OCI-LY1 (cell line): Measurements from ENCODE around the gene TIAM1.

ENCODE experiments used
- H2AFZ ChIP-seq: fragments of 200-600 bp; sonication (generic), shearing (Covaris generic); 2 replicates; pipeline ENCODE4 v1.6.0; 2014; ENCODE audit warnings: antibody characterized with exemption, mild to moderate bottlenecking, low read length
- H3F3A ChIP-seq: fragments of 200-600 bp; sonication (generic), shearing (Covaris generic); 2 replicates; pipeline ENCODE4 v1.6.0; 2014; ENCODE audit warnings: mild to moderate bottlenecking, antibody characterized with exemption, low read length, moderate library complexity; ENCODE audit not compliant: insufficient read depth
- H3K27ac ChIP-seq: fragments of 200-600 bp; sonication (generic); 2 replicates; pipeline ENCODE4 v1.5.1; 2014; ENCODE audit warnings: low read length, mixed run types, mild to moderate bottlenecking, low read depth; ENCODE audit not compliant: poor library complexity, severe bottlenecking
- H3K27me3 ChIP-seq: fragments of 200-600 bp; sonication (generic); 2 replicates; pipeline ENCODE4 v1.6.0; 2014; ENCODE audit warnings: antibody characterized with exemption, mild to moderate bottlenecking, low read length, moderate library complexity; ENCODE audit not compliant: insufficient read depth
- H3K36me3 ChIP-seq: fragments of 200-600 bp; sonication (generic); 2 replicates; pipeline ENCODE4 v1.6.1; 2014; ENCODE audit warnings: mild to moderate bottlenecking, antibody characterized with exemption, low read length, moderate library complexity, mixed read lengths; ENCODE audit not compliant: insufficient read depth
- H3K4me1 ChIP-seq: fragments of 200-600 bp; sonication (generic); 2 replicates; pipeline ENCODE4 v1.5.1; 2014; ENCODE audit warnings: mild to moderate bottlenecking, low read length, moderate library complexity; ENCODE audit not compliant: insufficient read depth, severe bottlenecking
- H3K4me2 ChIP-seq: fragments of 200-600 bp; sonication (generic), shearing (Covaris generic); 2 replicates; pipeline ENCODE4 v1.6.1; 2014; ENCODE audit warnings: low read length
- H3K4me3 ChIP-seq: fragments of 200-600 bp; sonication (generic); 2 replicates; pipeline ENCODE4 v1.5.1; 2014; ENCODE audit warnings: low read length, low read depth, mild to moderate bottlenecking, mixed read lengths; ENCODE audit not compliant: poor library complexity, severe bottlenecking
- H3K79me2 ChIP-seq: fragments of 200-600 bp; shearing (Covaris generic); 2 replicates; pipeline ENCODE4 v1.6.1; 2016; ENCODE audit warnings: mixed run types, low read length, mixed read lengths; ENCODE audit not compliant: insufficient read depth
- H3K9ac ChIP-seq: fragments of 200-600 bp; sonication (generic), shearing (Covaris generic); 2 replicates; pipeline ENCODE4 v1.6.1; 2014; ENCODE audit warnings: mild to moderate bottlenecking, low read length, mixed read lengths
- H3K9me2 ChIP-seq: fragments of 200-600 bp; sonication (generic), shearing (Covaris generic); 2 replicates; pipeline ENCODE4 v1.6.1; 2014; ENCODE audit warnings: low read depth, mild to moderate bottlenecking, low read length, mixed read lengths
- H3K9me3 ChIP-seq: fragments of 200-600 bp; shearing (Covaris generic); 2 replicates; pipeline ENCODE4 v1.6.1; 2014; ENCODE audit warnings: low read length, mixed read lengths
- H4K20me1 ChIP-seq: fragments of 200-600 bp; sonication (generic), shearing (Covaris generic); 2 replicates; pipeline ENCODE4 v1.6.0; 2016; ENCODE audit warnings: mild to moderate bottlenecking, low read length; ENCODE audit not compliant: insufficient read depth
- EZH2 ChIP-seq: fragments of 200-600 bp; sonication (generic), shearing (Covaris generic); IDR thresholded peaks from 2 replicates; pipeline ENCODE4 v1.8.0; 2017; ENCODE audit warnings: borderline replicate concordance, mixed run types, mild to moderate bottlenecking, antibody characterized with exemption, low read length, moderate library complexity, mixed read lengths
- TF ChIP-seq, protein P1 (sequence below): fragments of 200-600 bp; sonication (generic), shearing (Covaris generic); IDR thresholded peaks from 2 replicates; pipeline ENCODE4 v1.5.1; 2017; ENCODE audit warnings: mild to moderate bottlenecking, antibody characterized with exemption, low read length, moderate library complexity, mixed read lengths

The TIAM1 gene

GRCh38 chr21:31339721-31340120 is 4.3 kb downstream of the TIAM1 start:
- Histone ChIP-seq H3K79me2 (no peaks in the 10 kb centered on the region), H4K20me1 (no peaks in the 10 kb centered on the region), H3K27me3 (no peaks in the 10 kb centered on the region), H3K36me3 (no peaks in the 10 kb centered on the region), H3K4me3 (no peak overlapping the region), H2AFZ (no peak overlapping the region), H3F3A (no peaks in the 10 kb centered on the region), H3K9me3 (no peaks in the 10 kb centered on the region), H3K4me1 (no peaks in the 10 kb centered on the region), H3K9ac (no peak overlapping the region), H3K27ac (no peak overlapping the region), H3K4me2 (no peak overlapping the region), H3K9me2 (no peaks in the 10 kb centered on the region)
- TF ChIP-seq, protein P1, sequence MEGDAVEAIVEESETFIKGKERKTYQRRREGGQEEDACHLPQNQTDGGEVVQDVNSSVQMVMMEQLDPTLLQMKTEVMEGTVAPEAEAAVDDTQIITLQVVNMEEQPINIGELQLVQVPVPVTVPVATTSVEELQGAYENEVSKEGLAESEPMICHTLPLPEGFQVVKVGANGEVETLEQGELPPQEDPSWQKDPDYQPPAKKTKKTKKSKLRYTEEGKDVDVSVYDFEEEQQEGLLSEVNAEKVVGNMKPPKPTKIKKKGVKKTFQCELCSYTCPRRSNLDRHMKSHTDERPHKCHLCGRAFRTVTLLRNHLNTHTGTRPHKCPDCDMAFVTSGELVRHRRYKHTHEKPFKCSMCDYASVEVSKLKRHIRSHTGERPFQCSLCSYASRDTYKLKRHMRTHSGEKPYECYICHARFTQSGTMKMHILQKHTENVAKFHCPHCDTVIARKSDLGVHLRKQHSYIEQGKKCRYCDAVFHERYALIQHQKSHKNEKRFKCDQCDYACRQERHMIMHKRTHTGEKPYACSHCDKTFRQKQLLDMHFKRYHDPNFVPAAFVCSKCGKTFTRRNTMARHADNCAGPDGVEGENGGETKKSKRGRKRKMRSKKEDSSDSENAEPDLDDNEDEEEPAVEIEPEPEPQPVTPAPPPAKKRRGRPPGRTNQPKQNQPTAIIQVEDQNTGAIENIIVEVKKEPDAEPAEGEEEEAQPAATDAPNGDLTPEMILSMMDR, result no peak
- no peak for TF ChIP-seq EZH2

GRCh38 chr21:31338908-31339368 is 5.1 kb downstream of the TIAM1 start:
- no peak for TF ChIP-seq EZH2
- TF ChIP-seq, protein P1, result no peak

DNA sequence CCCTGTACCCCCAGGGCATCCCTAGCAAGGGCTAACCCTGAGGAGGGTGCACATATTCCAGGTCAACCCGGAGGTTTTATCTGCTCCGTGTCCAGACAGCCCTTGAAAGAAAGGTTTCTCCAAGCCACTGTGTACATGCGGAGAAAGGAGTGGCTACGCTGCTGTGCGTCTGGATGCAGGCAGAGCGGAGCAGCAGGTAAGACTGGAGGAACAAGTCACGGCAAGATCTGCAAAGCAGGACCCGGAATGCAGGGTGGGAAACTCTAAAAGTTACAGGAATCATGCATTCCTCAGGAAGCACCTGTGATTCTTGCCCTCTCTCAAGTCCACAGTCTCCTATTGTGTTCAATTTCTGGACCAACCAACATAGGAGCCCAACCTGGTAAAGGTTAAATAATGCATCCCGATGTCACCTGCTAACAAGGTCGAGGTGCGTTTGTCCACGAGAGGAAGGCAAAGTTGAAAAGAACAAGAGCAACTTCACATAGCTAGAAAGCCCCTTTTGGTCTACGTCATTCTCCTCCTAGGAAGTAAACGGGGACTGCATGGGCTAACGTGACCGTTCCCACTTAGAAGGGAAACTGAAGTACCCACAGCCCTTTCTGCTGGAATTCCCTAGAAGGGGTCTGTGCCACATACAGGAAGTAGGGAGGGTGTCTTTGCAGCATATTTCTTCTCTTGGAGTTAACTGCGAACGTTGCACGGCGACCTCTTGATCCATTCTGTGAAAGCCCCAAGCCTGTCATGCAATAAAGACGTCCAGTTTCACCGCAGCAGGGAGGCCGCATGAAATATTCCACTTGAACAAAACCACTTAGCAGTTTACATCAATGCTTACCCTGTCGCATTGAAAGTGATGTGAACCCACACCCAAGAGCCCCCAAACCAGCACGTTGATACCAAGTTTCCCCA is 5.8 kb downstream of the TIAM1 start:
- Histone ChIP-seq H3K4me2 (no peak overlapping the region), H3K9me3 (no peaks in the 10 kb centered on the region), H3K4me1 (no peaks in the 10 kb centered on the region), H3K36me3 (no peaks in the 10 kb centered on the region), H3K79me2 (no peaks in the 10 kb centered on the region), H3K4me3 (no peak overlapping the region), H2AFZ (no peak overlapping the region), H3F3A (no peaks in the 10 kb centered on the region), H3K27me3 (no peaks in the 10 kb centered on the region), H4K20me1 (no peaks in the 10 kb centered on the region), H3K9me2 (no peaks in the 10 kb centered on the region), H3K27ac (no peak overlapping the region), H3K9ac (no peak overlapping the region)
- TF ChIP-seq, protein P1, result no peak
- no peak for TF ChIP-seq EZH2

More at GRCh38 chr21:31338908-31339368, 5.1 kb downstream of the TIAM1 start:
- H4K20me1 ChIP-seq, result no peaks in the 10 kb centered on the region
- no peak overlapping the region for H3K4me2 ChIP-seq
- H3K4me1 ChIP-seq, result no peaks in the 10 kb centered on the region
- no peak overlapping the region for H3K9ac ChIP-seq
- H2AFZ ChIP-seq, result no peak overlapping the region
- H3K27me3 ChIP-seq, result no peaks in the 10 kb centered on the region
- H3K79me2 ChIP-seq, result no peaks in the 10 kb centered on the region
- no peak overlapping the region for H3K4me3 ChIP-seq
- no peaks in the 10 kb centered on the region for H3K9me3 ChIP-seq
- H3K36me3 ChIP-seq, result no peaks in the 10 kb centered on the region
- no peaks in the 10 kb centered on the region for H3K9me2 ChIP-seq
- H3K27ac ChIP-seq, result no peak overlapping the region
- H3F3A ChIP-seq, result no peaks in the 10 kb centered on the region
